DOHH2 (cell line): ENCODE results near the gene ZNF410.

Source experiments
- H3F3A ChIP-seq: fragments of 200-600 bp; sonication (generic), shearing (Covaris generic); 2 replicates; pipeline ENCODE4 v1.6.0; 2016; ENCODE audit warnings: antibody characterized with exemption, mild to moderate bottlenecking; ENCODE audit not compliant: control insufficient read depth, insufficient read depth
- H3K27ac ChIP-seq: fragments of 200-600 bp; sonication (generic); 2 replicates; pipeline ENCODE4 v1.5.1; 2014; ENCODE audit warnings: low read depth, mild to moderate bottlenecking, low read length, moderate library complexity
- H3K27me3 ChIP-seq: fragments of 200-600 bp; sonication (generic); 2 replicates; pipeline ENCODE4 v1.6.1; 2014; ENCODE audit warnings: mild to moderate bottlenecking, low read length, mixed read lengths; ENCODE audit not compliant: control insufficient read depth
- H3K36me3 ChIP-seq: fragments of 200-600 bp; sonication (generic); 2 replicates; pipeline ENCODE4 v1.6.1; 2014; ENCODE audit warnings: mild to moderate bottlenecking, low read length, moderate library complexity, mixed read lengths; ENCODE audit not compliant: control insufficient read depth
- H3K4me1 ChIP-seq: fragments of 200-600 bp; sonication (generic); 2 replicates; pipeline ENCODE4 v1.6.1; 2014; ENCODE audit warnings: mild to moderate bottlenecking, low read length, mixed read lengths; ENCODE audit not compliant: control insufficient read depth
- H3K4me2 ChIP-seq: fragments of 200-600 bp; sonication (generic); 2 replicates; pipeline ENCODE4 v1.6.0; 2014; ENCODE audit warnings: mild to moderate bottlenecking, low read length, moderate library complexity
- H3K4me3 ChIP-seq: fragments of 200-600 bp; sonication (generic); 2 replicates; pipeline ENCODE4 v1.5.1; 2014; ENCODE audit warnings: mild to moderate bottlenecking, low read length, mixed read lengths
- H3K79me2 ChIP-seq: fragments of 200-600 bp; sonication (generic); 2 replicates; pipeline ENCODE4 v1.6.1; 2014; ENCODE audit warnings: mild to moderate bottlenecking, low read length, mixed read lengths; ENCODE audit not compliant: control insufficient read depth
- H3K9me2 ChIP-seq: fragments of 200-600 bp; sonication (generic); replicated peaks from 2 replicates; pipeline ENCODE4 v1.6.1; 2014; ENCODE audit warnings: mild to moderate bottlenecking, low read length, mixed read lengths; ENCODE audit not compliant: control insufficient read depth
- H3K9me3 ChIP-seq: fragments of 200-600 bp; sonication (generic); 2 replicates; pipeline ENCODE4 v1.6.1; 2014; ENCODE audit warnings: antibody characterized with exemption, low read length, mixed read lengths; ENCODE audit not compliant: control insufficient read depth, insufficient read depth
- H4K20me1 ChIP-seq: fragments of 200-600 bp; sonication (generic); 2 replicates; pipeline ENCODE4 v1.6.0; 2014; ENCODE audit warnings: low read depth, mild to moderate bottlenecking, antibody characterized with exemption, low read length, moderate library complexity; ENCODE audit not compliant: control insufficient read depth, insufficient read depth
- CTCF ChIP-seq: fragments of 200-600 bp; sonication (generic); IDR thresholded peaks from one replicate; pipeline ENCODE4 v1.5.1; 2014; ENCODE audit warnings: antibody characterized with exemption, mild to moderate bottlenecking, low read depth, low read length; ENCODE audit not compliant: poor library complexity, severe bottlenecking
- EZH2phosphoT487 ChIP-seq: fragments of 200-600 bp; sonication (generic); IDR thresholded peaks from 2 replicates; pipeline ENCODE4 v1.6.1; 2017; ENCODE audit warnings: borderline replicate concordance, mild to moderate bottlenecking, antibody characterized with exemption, low read length, moderate library complexity, mixed read lengths

Gene ZNF410

GRCh38 chr14:73943083-73943482, 56.4 kb downstream of the ZNF410 start:
- Histone ChIP-seq H3K27ac (no peak overlapping the region), H3K9me3 (no peaks in the 10 kb centered on the region), H3K4me2 (no peak overlapping the region), H4K20me1 (no peaks in the 10 kb centered on the region), H3K36me3 (no peaks in the 10 kb centered on the region), H3K79me2 (no peaks in the 10 kb centered on the region), H3K27me3 (no peaks in the 10 kb centered on the region), H3K4me3 (no peak overlapping the region), H3K4me1 (no peaks in the 10 kb centered on the region), H3K9me2 (no peaks in the 10 kb centered on the region), H3F3A (no peaks in the 10 kb centered on the region)
- no peak for TF ChIP-seq CTCF
- TF ChIP-seq EZH2phosphoT487, result no peak

DNA sequence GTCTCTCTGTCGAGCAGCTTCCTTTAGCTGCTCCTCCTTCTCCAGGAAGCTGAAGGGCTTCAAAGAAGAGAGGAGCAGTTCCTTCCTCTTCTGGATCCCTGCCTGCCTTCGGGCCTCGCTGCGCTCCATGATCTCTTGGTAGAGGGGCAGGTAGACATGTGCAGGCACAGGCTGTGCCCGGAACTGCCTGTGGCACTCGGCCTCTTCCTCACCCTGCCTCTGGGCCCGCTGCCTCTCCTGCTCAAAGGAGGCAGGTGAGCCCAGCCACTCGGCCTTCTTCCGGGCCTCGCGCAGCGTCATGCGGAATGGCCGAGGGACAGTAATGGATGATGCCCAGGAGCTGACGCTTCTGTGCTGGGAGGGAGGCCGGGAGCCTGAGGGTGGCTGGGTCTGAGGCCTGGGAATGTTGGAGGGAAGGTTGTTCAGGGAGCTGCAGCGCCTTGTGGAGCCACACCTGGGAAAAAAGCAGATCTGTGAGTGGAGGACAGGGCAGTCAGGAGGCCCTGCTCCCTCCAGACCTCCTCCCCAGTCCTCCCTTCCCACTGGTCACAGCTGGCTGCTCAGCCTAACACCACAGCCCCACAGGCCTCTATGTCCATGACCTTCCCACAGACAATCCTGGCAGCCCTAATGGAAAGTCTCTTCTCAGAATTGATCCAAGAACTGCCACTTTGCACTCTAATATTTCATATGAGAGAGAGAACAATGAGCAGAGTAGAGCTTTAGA, 57.9 kb downstream of the ZNF410 start:
- H3K9me3 ChIP-seq, result no peaks in the 10 kb centered on the region
- no peaks in the 10 kb centered on the region for H3K36me3 ChIP-seq
- H3K4me1 ChIP-seq, result no peaks in the 10 kb centered on the region
- no peaks in the 10 kb centered on the region for H3K79me2 ChIP-seq
- H3K4me3 ChIP-seq, result no peak overlapping the region
- no peaks in the 10 kb centered on the region for H3K9me2 ChIP-seq
- no peaks in the 10 kb centered on the region for H4K20me1 ChIP-seq
- no peak overlapping the region for H3K27ac ChIP-seq
- H3K4me2 ChIP-seq, result no peak overlapping the region
- H3K27me3 ChIP-seq, result no peaks in the 10 kb centered on the region
- H3F3A ChIP-seq, result no peaks in the 10 kb centered on the region
- TF ChIP-seq CTCF, result no peak
- TF ChIP-seq EZH2phosphoT487, result no peak

GRCh38 chr14:73945159-73945670, 58.6 kb downstream of the ZNF410 start:
- no peaks in the 10 kb centered on the region for H3K9me2 ChIP-seq
- H3K27ac ChIP-seq, result no peak overlapping the region
- H4K20me1 ChIP-seq, result no peaks in the 10 kb centered on the region
- no peaks in the 10 kb centered on the region for H3K27me3 ChIP-seq
- H3K79me2 ChIP-seq, result no peaks in the 10 kb centered on the region
- no peak overlapping the region for H3K4me3 ChIP-seq
- H3F3A ChIP-seq, result no peaks in the 10 kb centered on the region
- no peaks in the 10 kb centered on the region for H3K9me3 ChIP-seq
- H3K4me1 ChIP-seq, result no peaks in the 10 kb centered on the region
- no peak overlapping the region for H3K4me2 ChIP-seq
- H3K36me3 ChIP-seq, result no peaks in the 10 kb centered on the region
- TF ChIP-seq EZH2phosphoT487 (no peak), CTCF (no peak)
